K562 (cell line): ENCODE measurements around the gene NLGN4Y. TPM values are rescaled to one million over a fixed set of nuclear protein-coding genes. Genes with fewer than 3 reads are reported as not detected.

Experiments used
- ATAC-seq: fragments of 200-7000 bp; cut with Tn5 transposase; 3 replicates; pipeline ENCODE4 v1.9.1; 2020; ENCODE audit warnings: moderate library complexity
- BruUV-seq: library from RNA; stranded (reverse); fragments of 400-500 nt; replicated peaks from 2 replicates; lab custom pipeline; 2021; lab: Mats Ljungman, UMichigan
- CTCF ChIA-PET: fragments of 300-600 bp; formaldehyde crosslinking; extraction: SDS; loops from one replicate; lab custom pipeline; 2021; ENCODE audit warnings: low intra/inter-chr PET ratio; lab: Yijun Ruan, JAX
- POLR2A ChIA-PET: fragments of 300-600, 350-650 bp; sonication (Branson Sonifier 250); formaldehyde crosslinking; extraction: SDS; loops from one replicate; lab custom pipeline; 2021; ENCODE audit warnings: antibody characterized with exemption, inconsistent platforms; lab: Yijun Ruan, JAX
- DNase-seq, 4 experiments: peaks; one replicate each; pipeline versions ENCODE4 v3.0.0 to v3.0.0-alpha.2; 2011 to 2018; ENCODE audit warnings: low spot score in 3 of 4, mixed read lengths in 3 of 4; ENCODE audit errors: extremely low read depth in 1 of 4
- FAIRE-seq: peaks from 2 replicates; lab custom pipeline; 2011; peaks lifted over from hg19 to GRCh38; lab: Jason Lieb, UNC
- H2AFZ ChIP-seq: 2 replicates; pipeline ENCODE4 v1.6.0; 2011; ENCODE audit warnings: low read depth, low read length, control low read depth, inconsistent platforms
- H3K27ac ChIP-seq: fragments of 200-600 bp; 3 replicates; pipeline ENCODE4 v1.8.0; 2011; ENCODE audit warnings: low read depth, mild to moderate bottlenecking, control low read depth, inconsistent platforms, low read length, moderate library complexity, mixed read lengths; ENCODE audit errors: extremely low read depth
- H3K27me3 ChIP-seq, 2 experiments: fragments of 300-600 bp in 1 of 2; 2 replicates in 1 of 2; 3 replicates in 1 of 2; pipeline versions ENCODE4 v1.6.0 to v1.8.0; 2011; ENCODE audit warnings: inconsistent platforms in 2 of 2, low read length in 2 of 2, mild to moderate bottlenecking in 1 of 2, mixed read lengths in 1 of 2, moderate library complexity in 1 of 2; ENCODE audit not compliant: control insufficient read depth in 2 of 2, insufficient read depth in 2 of 2
- H3K36me3 ChIP-seq: fragments of 300-600 bp; 3 replicates; pipeline ENCODE4 v1.8.0; 2011; ENCODE audit warnings: mild to moderate bottlenecking, low read length, inconsistent platforms; ENCODE audit not compliant: control insufficient read depth, insufficient read depth
- H3K4me1 ChIP-seq, 2 experiments: fragments of 200-600 bp in 1 of 2; replicated peaks in 1 of 2; 2 replicates in 1 of 2; 3 replicates in 1 of 2; pipeline versions ENCODE4 v1.5.1 to v1.8.0; 2011; ENCODE audit warnings: inconsistent platforms in 2 of 2, low read length in 2 of 2, mild to moderate bottlenecking in 1 of 2, mixed read lengths in 1 of 2, moderate library complexity in 1 of 2; ENCODE audit not compliant: control insufficient read depth in 2 of 2, insufficient read depth in 2 of 2
- H3K4me2 ChIP-seq: 2 replicates; pipeline ENCODE4 v1.6.1; 2011; ENCODE audit warnings: low read length, control low read depth, inconsistent platforms, mixed read lengths; ENCODE audit not compliant: insufficient read depth
- H3K4me3 ChIP-seq: fragments of 200-600 bp; sonication (generic), shearing (Covaris generic); 2 replicates; pipeline ENCODE4 v1.5.1; 2016; ENCODE audit warnings: control low read depth, inconsistent platforms
- H3K79me2 ChIP-seq: fragments of 200-600 bp; 3 replicates; pipeline ENCODE4 v1.8.0; 2011; ENCODE audit warnings: low read length, inconsistent platforms; ENCODE audit not compliant: control insufficient read depth, insufficient read depth
- H3K9ac ChIP-seq, 2 experiments: 2 replicates each; pipeline versions ENCODE4 v1.6.0 to v1.6.1; 2011; ENCODE audit warnings: low read depth in 2 of 2, low read length in 2 of 2, control low read depth in 1 of 2, inconsistent platforms in 1 of 2, mild to moderate bottlenecking in 1 of 2, mixed read lengths in 1 of 2; ENCODE audit not compliant: insufficient read depth in 1 of 2
- H3K9me1 ChIP-seq: one replicate; pipeline ENCODE4 v1.6.0; 2011; ENCODE audit warnings: inconsistent platforms, mild to moderate bottlenecking, low read length, moderate library complexity; ENCODE audit not compliant: control insufficient read depth, insufficient read depth
- H3K9me3 ChIP-seq: replicated peaks from 2 replicates; pipeline ENCODE4 v1.5.1; 2011; ENCODE audit warnings: low read depth, low read length, inconsistent platforms; ENCODE audit not compliant: control insufficient read depth, insufficient read depth
- H4K20me1 ChIP-seq: replicated peaks from 2 replicates; pipeline ENCODE4 v1.6.1; 2011; ENCODE audit warnings: low read length, inconsistent platforms, mixed read lengths; ENCODE audit not compliant: control insufficient read depth, insufficient read depth
- CBFA2T3 ChIP-seq: fragments of 450-650 bp; IDR thresholded peaks from 2 replicates; pipeline ENCODE4 v1.6.1; 2017
- CHD1 ChIP-seq: fragments of 200-600 bp; sonication (generic); IDR thresholded peaks from one replicate; pipeline ENCODE4 v1.6.1; 2012; ENCODE audit warnings: mild to moderate bottlenecking, moderate library complexity, low read length, inconsistent platforms
- ELF4 ChIP-seq: fragments of 450-650 bp; formaldehyde crosslinking; IDR thresholded peaks from 2 replicates; pipeline ENCODE4 v1.4.0; 2022; ENCODE audit warnings: missing genetic modification characterization
- EP300 ChIP-seq: IDR thresholded peaks from 2 replicates; pipeline ENCODE4 v1.6.1; 2012; ENCODE audit warnings: low read length, improper control_type of control experiment
- ESRRA ChIP-seq: fragments of 450-650 bp; IDR thresholded peaks from 2 replicates; pipeline ENCODE4 v1.6.1; 2014; ENCODE audit warnings: low read depth, mild to moderate bottlenecking, moderate library complexity, borderline replicate concordance
- FIP1L1 ChIP-seq: fragments of 200-400 bp; formaldehyde crosslinking; IDR thresholded peaks from 2 replicates; pipeline ENCODE4 v1.6.1; 2018; ENCODE audit warnings: mild to moderate bottlenecking, low read depth, low read length; ENCODE audit not compliant: poor library complexity, severe bottlenecking
- HSF4 ChIP-seq: fragments of 250-450 bp; sonication (Bioruptor Pico); IDR thresholded peaks from 2 replicates; pipeline ENCODE4 v2.1.2; 2022; ENCODE audit warnings: mild to moderate bottlenecking, moderate library complexity, borderline replicate concordance
- L3MBTL2 ChIP-seq: fragments of 450-650 bp; IDR thresholded peaks from 2 replicates; pipeline ENCODE4 v1.6.1; 2016; ENCODE audit warnings: mild to moderate bottlenecking, moderate library complexity
- RFX5 ChIP-seq: IDR thresholded peaks from 2 replicates; pipeline ENCODE4 v1.6.1; 2011; ENCODE audit warnings: low read depth, mild to moderate bottlenecking, improper control_type of control experiment, low read length
- SMAD4 ChIP-seq: fragments of 250-450 bp; sonication (Bioruptor Pico); conservative IDR thresholded peaks from 2 replicates; pipeline ENCODE4 v1.8.0; 2021; ENCODE audit warnings: inconsistent platforms, mild to moderate bottlenecking, moderate library complexity
- SRSF7 ChIP-seq: fragments of 200-400 bp; formaldehyde crosslinking; optimal IDR thresholded peaks from 2 replicates; pipeline ENCODE3; 2017; ENCODE audit warnings: mild to moderate bottlenecking, low read depth, low read length
- ZNF217 ChIP-seq: sonication (generic); formaldehyde crosslinking; IDR thresholded peaks from 2 replicates; pipeline ENCODE4 v1.8.0; 2022; ENCODE audit warnings: mild to moderate bottlenecking, missing genetic modification reagents
- WGBS: fragments of 100-300 bp; shearing (Covaris generic); methylation state at CpG from one replicate; pipeline ENCODE4 v1.1.6; 2016; ENCODE audit warnings: low coverage, mixed read lengths; ENCODE audit not compliant: insufficient coverage; ENCODE audit errors: missing lambda C conversion rate; 5-methylcytosine and 5-hydroxymethylcytosine counted together
- in situ Hi-C: fragments of 300-500 bp; cut with MboI; formaldehyde crosslinking; loops from 4 replicates; pipeline ENCODE4 v1.15.0; 2018; ENCODE audit warnings: inconsistent platforms, mixed read lengths
- intact Hi-C: fragments of 100-400 bp; cut with micrococcal nuclease; formaldehyde crosslinking; loops from 2 replicates; pipeline ENCODE4 v1.14.2; 2022
- polyA plus RNA-seq, 8 experiments: library from polyadenylated mRNA; depleted of rRNA in 4 of 8; stranded (reverse) in 5 of 8; unstranded in 3 of 8; fragments of >200 nt; fragmentation: Nextera tagmentation in 2 of 8; fragmentation: Illumina TruSeq in 1 of 8; extraction: Ambion mirVana in 2 of 8; extraction: Trizol in 1 of 8; gene quantifications; 2 replicates each; pipeline versions ENCODE4 v1.2.1 to v1.2.3, GENCODE V29; 2011 to 2014; ENCODE audit warnings: inconsistent platforms in 1 of 8, missing spikeins in 1 of 8
- total RNA-seq, 7 experiments: library from RNA; depleted of rRNA in 6 of 7; stranded (reverse); fragments of >200 nt in 6 of 7; fragmentation: Illumina TruSeq in 2 of 7; extraction: Trizol in 2 of 7; gene quantifications; 2 replicates each; pipeline versions ENCODE4 v1.2.1 to v1.2.3, GENCODE V29; 2011 to 2021; ENCODE audit warnings: low replicate concordance in 1 of 7
- TF ChIP-seq, protein P1 (sequence below): fragments of 450-650 bp; IDR thresholded peaks from 2 replicates; pipeline ENCODE4 v1.6.1; 2016; ENCODE audit warnings: borderline replicate concordance
- TF ChIP-seq, protein P2 (sequence below): fragments of 250-450 bp; sonication (Bioruptor Pico); IDR thresholded peaks from 2 replicates; pipeline ENCODE4 v1.8.0; 2021; ENCODE audit warnings: moderate library complexity, mild to moderate bottlenecking, inconsistent platforms

NLGN4Y gene
- total and polyA plus RNA-seq, 9 of the 15 experiments (the other 6 are each of a cell fraction or from before 2014, with no cell fraction given), result not detected

DNA sequence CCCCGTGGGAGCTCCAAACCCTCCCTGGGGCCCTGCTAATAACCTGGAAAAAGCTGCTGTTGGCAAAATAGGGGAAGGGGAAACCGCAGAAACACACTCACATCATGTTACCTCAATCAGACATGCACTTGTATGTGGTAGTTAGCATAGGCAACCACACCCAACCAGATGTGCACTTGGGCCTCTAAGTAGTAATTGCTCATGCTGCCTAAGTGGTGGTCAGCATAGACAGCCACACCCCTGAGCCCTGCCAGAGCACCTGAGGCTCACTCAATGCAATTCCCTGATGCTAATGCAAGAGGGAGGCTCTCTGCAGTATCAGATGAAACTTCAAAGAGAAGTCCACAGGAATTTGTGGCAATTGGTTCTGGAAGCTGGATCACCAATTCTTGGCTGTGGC is 301.4 kb downstream of the NLGN4Y start:
- H3K27ac ChIP-seq, result no peak overlapping the region
- H3K9me3 ChIP-seq, result no peaks in the 10 kb centered on the region
- no peaks in the 10 kb centered on the region for H3K9me1 ChIP-seq
- H3K4me3 ChIP-seq, result no peak overlapping the region
- no CpG with 5 or more reads among the region's 2 CpGs for WGBS
- no peak overlapping the region for H2AFZ ChIP-seq
- CTCF ChIA-PET, result no interaction called here
- POLR2A ChIA-PET, result no interaction called here
- no peaks in the 10 kb centered on the region for H3K36me3 ChIP-seq
- no peak for TF ChIP-seq RFX5
- H3K9ac ChIP-seq, result no peak overlapping the region
- intact Hi-C loops (no loop called here), in situ Hi-C loops (no loop called here)
- DNase-seq (no peak), ATAC-seq (no peak), FAIRE-seq (no peak)
- H3K4me1 ChIP-seq, result no peaks in the 10 kb centered on the region
- no TSS peak for BruUV-seq
- H3K79me2 ChIP-seq, result no peaks in the 10 kb centered on the region
- no peaks in the 10 kb centered on the region for H3K27me3 ChIP-seq
- no peaks in the 10 kb centered on the region for H4K20me1 ChIP-seq
- no peak overlapping the region for H3K4me2 ChIP-seq

DNA sequence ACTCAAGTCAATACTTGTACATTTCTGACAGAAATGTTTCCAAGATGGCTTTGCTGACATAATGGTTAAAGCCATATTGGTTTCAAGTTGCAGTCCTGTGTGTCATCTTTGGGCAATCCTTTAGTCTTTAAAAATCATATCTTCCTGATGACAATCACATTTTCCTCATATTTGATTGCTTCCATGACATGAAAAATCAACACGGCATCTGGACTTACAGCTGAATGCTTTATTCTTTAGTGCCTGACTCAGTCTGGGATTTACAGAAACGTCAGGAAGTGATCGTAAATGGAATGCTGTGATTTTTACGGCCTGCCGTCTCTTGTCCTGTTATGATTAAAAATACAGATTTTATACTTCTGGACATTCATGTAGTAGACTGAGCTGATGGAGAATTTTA is 304.2 kb downstream of the NLGN4Y start:
- Histone ChIP-seq H3K4me3 (no peak overlapping the region), H3K4me1 (no peaks in the 10 kb centered on the region), H3K4me2 (no peak overlapping the region), H3K27me3 (no peaks in the 10 kb centered on the region), H3K9ac (no peak overlapping the region), H3K27ac (no peak overlapping the region), H2AFZ (no peak overlapping the region), H4K20me1 (no peaks in the 10 kb centered on the region), H3K79me2 (no peaks in the 10 kb centered on the region), H3K9me1 (no peaks in the 10 kb centered on the region), H3K9me3 (no peaks in the 10 kb centered on the region), H3K36me3 (no peaks in the 10 kb centered on the region)
- CTCF ChIA-PET, result no interaction called here
- DNase-seq (no peak), FAIRE-seq (no peak), ATAC-seq (no peak)
- POLR2A ChIA-PET, result no interaction called here
- WGBS, result no CpG with 5 or more reads among the region's 5 CpGs
- no TSS peak for BruUV-seq
- intact Hi-C loops (no loop called here), in situ Hi-C loops (no loop called here)
- TF ChIP-seq HSF4, result no peak
- TF ChIP-seq ESRRA, result no peak
- TF ChIP-seq, protein P1, sequence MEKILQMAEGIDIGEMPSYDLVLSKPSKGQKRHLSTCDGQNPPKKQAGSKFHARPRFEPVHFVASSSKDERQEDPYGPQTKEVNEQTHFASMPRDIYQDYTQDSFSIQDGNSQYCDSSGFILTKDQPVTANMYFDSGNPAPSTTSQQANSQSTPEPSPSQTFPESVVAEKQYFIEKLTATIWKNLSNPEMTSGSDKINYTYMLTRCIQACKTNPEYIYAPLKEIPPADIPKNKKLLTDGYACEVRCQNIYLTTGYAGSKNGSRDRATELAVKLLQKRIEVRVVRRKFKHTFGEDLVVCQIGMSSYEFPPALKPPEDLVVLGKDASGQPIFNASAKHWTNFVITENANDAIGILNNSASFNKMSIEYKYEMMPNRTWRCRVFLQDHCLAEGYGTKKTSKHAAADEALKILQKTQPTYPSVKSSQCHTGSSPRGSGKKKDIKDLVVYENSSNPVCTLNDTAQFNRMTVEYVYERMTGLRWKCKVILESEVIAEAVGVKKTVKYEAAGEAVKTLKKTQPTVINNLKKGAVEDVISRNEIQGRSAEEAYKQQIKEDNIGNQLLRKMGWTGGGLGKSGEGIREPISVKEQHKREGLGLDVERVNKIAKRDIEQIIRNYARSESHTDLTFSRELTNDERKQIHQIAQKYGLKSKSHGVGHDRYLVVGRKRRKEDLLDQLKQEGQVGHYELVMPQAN, result no peak
- TF ChIP-seq L3MBTL2, result no peak
- TF ChIP-seq ELF4 (CRISPR knock-in tag), result no peak
- no peak for TF ChIP-seq SRSF7
- TF ChIP-seq, protein P2, sequence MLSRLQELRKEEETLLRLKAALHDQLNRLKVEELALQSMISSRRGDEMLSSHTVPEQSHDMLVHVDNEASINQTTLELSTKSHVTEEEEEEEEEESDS (CRISPR knock-in tag), result no peak
- no peak for TF ChIP-seq CHD1
- TF ChIP-seq CBFA2T3, result no peak
- no peak for TF ChIP-seq EP300
- no peak for TF ChIP-seq FIP1L1
- TF ChIP-seq SMAD4 (CRISPR knock-in tag), result no peak
- TF ChIP-seq ZNF217 (CRISPR knock-in tag), result no peak
